ENCODE data around the gene PALMD.

Gene PALMD

GRCh38 chr1:99685516-99686180 is 39.7 kb downstream of the PALMD start:
- TF ChIP-seq, protein P1, sequence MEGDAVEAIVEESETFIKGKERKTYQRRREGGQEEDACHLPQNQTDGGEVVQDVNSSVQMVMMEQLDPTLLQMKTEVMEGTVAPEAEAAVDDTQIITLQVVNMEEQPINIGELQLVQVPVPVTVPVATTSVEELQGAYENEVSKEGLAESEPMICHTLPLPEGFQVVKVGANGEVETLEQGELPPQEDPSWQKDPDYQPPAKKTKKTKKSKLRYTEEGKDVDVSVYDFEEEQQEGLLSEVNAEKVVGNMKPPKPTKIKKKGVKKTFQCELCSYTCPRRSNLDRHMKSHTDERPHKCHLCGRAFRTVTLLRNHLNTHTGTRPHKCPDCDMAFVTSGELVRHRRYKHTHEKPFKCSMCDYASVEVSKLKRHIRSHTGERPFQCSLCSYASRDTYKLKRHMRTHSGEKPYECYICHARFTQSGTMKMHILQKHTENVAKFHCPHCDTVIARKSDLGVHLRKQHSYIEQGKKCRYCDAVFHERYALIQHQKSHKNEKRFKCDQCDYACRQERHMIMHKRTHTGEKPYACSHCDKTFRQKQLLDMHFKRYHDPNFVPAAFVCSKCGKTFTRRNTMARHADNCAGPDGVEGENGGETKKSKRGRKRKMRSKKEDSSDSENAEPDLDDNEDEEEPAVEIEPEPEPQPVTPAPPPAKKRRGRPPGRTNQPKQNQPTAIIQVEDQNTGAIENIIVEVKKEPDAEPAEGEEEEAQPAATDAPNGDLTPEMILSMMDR (IDR thresholded peaks at IDR 0.05) = peak; percentile 40 to 43
- H3K36me3 ChIP-seq = no peaks in the 10 kb centered on the region
- H3K4me1 ChIP-seq = peaks cover 0 to 10% (median 4%) of the 10 kb centered on the region in 4 donors
- H3K27me3 ChIP-seq = no peaks in the 10 kb centered on the region
- peak; percentile 83 to 87 for DNase-seq
- no peak overlapping the region for H3K4me3 ChIP-seq
- no peaks in the 10 kb centered on the region for H3K9me3 ChIP-seq
- H3K27ac ChIP-seq = no peak overlapping the region
- intact Hi-C loops (cut with DNase I; ENCODE audit: low total_unique reads) = no loop called here

- DNase-seq = no peak
- intact Hi-C loops (cut with DNase I; ENCODE audit: low total_unique reads) = no loop called here
- no peaks in the 10 kb centered on the region for H3K9me3 ChIP-seq
- H3K36me3 ChIP-seq = no peaks in the 10 kb centered on the region
- no peaks in the 10 kb centered on the region for H3K4me1 ChIP-seq
- no peaks in the 10 kb centered on the region for H3K27me3 ChIP-seq
- no peak overlapping the region for H3K4me3 ChIP-seq
- H3K27ac ChIP-seq = no peak overlapping the region
- TF ChIP-seq, protein P1 (IDR thresholded peaks at IDR 0.05) = no peak
Measured at GRCh38 chr1:99691175-99691574, 45.3 kb downstream of the PALMD start.

DNA sequence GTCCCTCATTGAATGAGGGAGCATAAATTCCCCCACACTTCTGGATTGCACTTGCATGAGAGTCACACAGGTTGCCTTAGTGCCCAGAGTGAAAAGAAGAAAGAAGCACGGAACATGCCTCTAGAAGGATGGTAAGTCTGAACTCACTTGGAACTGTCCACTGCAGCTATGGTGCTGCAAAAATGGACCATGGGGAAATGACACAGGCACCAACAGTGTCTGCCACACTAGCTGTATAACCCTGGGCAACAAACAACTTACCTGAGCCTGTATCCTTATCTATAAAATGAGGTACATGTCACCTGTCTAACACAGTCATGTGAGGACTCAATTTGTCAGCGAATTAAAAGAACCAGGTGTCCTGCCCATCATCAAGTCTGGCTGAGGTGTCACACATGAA is 50.7 kb downstream of the PALMD start:
- Histone ChIP-seq H3K9me3 (no peaks in the 10 kb centered on the region), H3K4me3 (no peak overlapping the region), H3K4me1 (no peaks in the 10 kb centered on the region), H3K36me3 (no peaks in the 10 kb centered on the region), H3K27me3 (no peaks in the 10 kb centered on the region), H3K27ac (no peak overlapping the region)
- DNase-seq = no peak
- intact Hi-C loops (cut with DNase I; ENCODE audit: low total_unique reads) = no loop called here
- TF ChIP-seq, protein P1 (IDR thresholded peaks at IDR 0.05) = no peak

- TF ChIP-seq, protein P1 (IDR thresholded peaks at IDR 0.05) = no peak
- no peaks in the 10 kb centered on the region for H3K4me1 ChIP-seq
- intact Hi-C loops (cut with DNase I; ENCODE audit: low total_unique reads) = no loop called here
- DNase-seq = no peak
- H3K27me3 ChIP-seq = no peaks in the 10 kb centered on the region
- no peaks in the 10 kb centered on the region for H3K9me3 ChIP-seq
- no peak overlapping the region for H3K27ac ChIP-seq
- no peaks in the 10 kb centered on the region for H3K36me3 ChIP-seq
- no peak overlapping the region for H3K4me3 ChIP-seq
Measured at GRCh38 chr1:99697580-99697979, 51.7 kb downstream of the PALMD start.

GRCh38 chr1:99700020-99700419 is 54.1 kb downstream of the PALMD start:
- H3K4me3 ChIP-seq = no peak overlapping the region
- no peak for DNase-seq
- H3K4me1 ChIP-seq = no peaks in the 10 kb centered on the region
- no peaks in the 10 kb centered on the region for H3K27me3 ChIP-seq
- no peaks in the 10 kb centered on the region for H3K36me3 ChIP-seq
- no peak overlapping the region for H3K27ac ChIP-seq
- intact Hi-C loops (cut with DNase I; ENCODE audit: low total_unique reads) = no loop called here
- H3K9me3 ChIP-seq = no peaks in the 10 kb centered on the region
- TF ChIP-seq, protein P1 (IDR thresholded peaks at IDR 0.05) = no peak

DNA sequence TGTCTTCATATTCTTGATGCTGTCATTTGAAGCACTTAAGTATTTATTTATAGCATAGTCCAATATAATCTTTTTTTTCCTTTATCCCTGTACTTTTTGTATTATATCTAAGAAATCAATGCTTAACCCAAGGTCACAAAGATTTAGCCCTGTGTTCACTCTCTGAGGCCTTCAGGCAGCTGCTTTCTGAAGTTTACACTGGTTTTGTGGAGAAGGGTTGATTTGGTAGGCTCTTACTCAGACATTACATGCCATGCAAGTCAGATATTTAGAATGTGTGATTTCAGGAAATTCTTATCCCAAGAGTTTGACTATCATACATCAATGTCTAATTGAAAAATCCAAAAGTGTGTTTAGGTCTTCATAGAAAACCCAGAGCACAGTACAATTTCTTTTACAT is 56.3 kb downstream of the PALMD start:
- TF ChIP-seq, protein P1 (IDR thresholded peaks at IDR 0.05) = no peak
- no peaks in the 10 kb centered on the region for H3K4me1 ChIP-seq
- intact Hi-C loops (cut with DNase I; ENCODE audit: low total_unique reads) = no loop called here

More for the DNA sequence above, 56.3 kb downstream of the PALMD start:
- no peaks in the 10 kb centered on the region for H3K27me3 ChIP-seq
- no peaks in the 10 kb centered on the region for H3K36me3 ChIP-seq
- DNase-seq = no peak
- H3K9me3 ChIP-seq = no peaks in the 10 kb centered on the region
- H3K4me3 ChIP-seq = no peak overlapping the region
- no peak overlapping the region for H3K27ac ChIP-seq

Measured in tibial artery (tissue), 4 donors.